Measurements from ENCODE around the gene EIF4G3. TPM values are rescaled to one million over a fixed set of nuclear protein-coding genes. Genes with fewer than 3 reads are reported as not detected.

The EIF4G3 gene
- total and polyA plus RNA-seq, 2 donors (not counting 1 experiment from before 2014, with no cell fraction given) = 33.6 to 76.0 TPM

DNA sequence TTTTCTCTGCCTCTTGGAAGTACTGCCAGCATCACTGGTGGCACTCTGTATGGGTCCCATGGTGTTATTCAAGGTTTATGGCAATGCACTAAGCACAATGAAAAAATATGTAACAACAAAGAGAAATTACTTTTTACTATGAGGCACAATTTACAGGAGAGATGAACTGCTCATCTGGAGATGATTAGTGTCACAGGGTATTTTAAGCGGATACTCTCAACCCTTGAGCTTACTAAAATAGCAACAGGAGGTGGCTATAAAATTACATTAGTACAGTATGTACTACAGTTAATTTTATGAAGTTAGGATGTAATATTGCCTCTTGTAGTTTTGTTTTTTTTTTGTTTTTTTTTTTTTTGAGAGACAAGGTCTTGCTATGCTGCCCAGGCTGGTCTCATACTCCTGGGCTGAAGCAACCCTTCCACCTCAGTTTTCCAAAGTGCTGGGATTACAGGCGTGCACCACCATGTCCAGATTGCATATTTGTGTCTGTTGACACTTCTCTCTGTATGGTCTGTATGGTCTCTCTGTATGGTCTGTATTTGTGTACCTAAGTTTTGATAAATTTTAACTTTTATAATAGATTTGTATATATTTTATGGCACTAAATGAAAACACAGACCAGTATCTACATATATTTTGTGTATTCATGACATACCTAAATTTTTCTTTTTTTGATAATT is 214.0 kb downstream of the EIF4G3 start:
- no peak for TF ChIP-seq EZH2 (IDR thresholded peaks at IDR 0.05; ENCODE audit: borderline replicate concordance, insufficient read depth, low read depth, low read length, poor library complexity, severe bottlenecking)
- TF ChIP-seq, protein P1, sequence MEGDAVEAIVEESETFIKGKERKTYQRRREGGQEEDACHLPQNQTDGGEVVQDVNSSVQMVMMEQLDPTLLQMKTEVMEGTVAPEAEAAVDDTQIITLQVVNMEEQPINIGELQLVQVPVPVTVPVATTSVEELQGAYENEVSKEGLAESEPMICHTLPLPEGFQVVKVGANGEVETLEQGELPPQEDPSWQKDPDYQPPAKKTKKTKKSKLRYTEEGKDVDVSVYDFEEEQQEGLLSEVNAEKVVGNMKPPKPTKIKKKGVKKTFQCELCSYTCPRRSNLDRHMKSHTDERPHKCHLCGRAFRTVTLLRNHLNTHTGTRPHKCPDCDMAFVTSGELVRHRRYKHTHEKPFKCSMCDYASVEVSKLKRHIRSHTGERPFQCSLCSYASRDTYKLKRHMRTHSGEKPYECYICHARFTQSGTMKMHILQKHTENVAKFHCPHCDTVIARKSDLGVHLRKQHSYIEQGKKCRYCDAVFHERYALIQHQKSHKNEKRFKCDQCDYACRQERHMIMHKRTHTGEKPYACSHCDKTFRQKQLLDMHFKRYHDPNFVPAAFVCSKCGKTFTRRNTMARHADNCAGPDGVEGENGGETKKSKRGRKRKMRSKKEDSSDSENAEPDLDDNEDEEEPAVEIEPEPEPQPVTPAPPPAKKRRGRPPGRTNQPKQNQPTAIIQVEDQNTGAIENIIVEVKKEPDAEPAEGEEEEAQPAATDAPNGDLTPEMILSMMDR (IDR thresholded peaks at IDR 0.05) = no peak
- no peaks in the 10 kb centered on the region for H3K9me3 ChIP-seq (ENCODE audit: control extremely low read depth in 1 of 3, control insufficient read depth in 2 of 3, insufficient read depth in 1 of 3, low read length in 2 of 3)
- H3K27ac ChIP-seq (ENCODE audit: low read length in 2 of 2) = no peak overlapping the region
- no CpG with 5 or more reads among the region's 2 CpGs for WGBS (ENCODE audit: insufficient coverage)
- H3K9ac ChIP-seq (ENCODE audit: low read length) = no peak overlapping the region
- H3K79me2 ChIP-seq (ENCODE audit: control insufficient read depth, insufficient read depth, low read length) = peaks cover 7% of the 10 kb centered on the region
- Mint-ChIP-seq H3K27me3 (no peaks in the 10 kb centered on the region), H3K4me1 (peaks cover 35% of the 10 kb centered on the region), H3K4me3 (no peak overlapping the region), H3K9me3 (ENCODE audit: insufficient read depth) (no peaks in the 10 kb centered on the region), H3K27ac (no peak overlapping the region)
- ChIA-PET POLR2A (no interaction called here), CTCF (no interaction called here)
- peaks cover 5 to 10% of the 10 kb centered on the region in 2 experiments for H3K36me3 ChIP-seq (replicated peaks in 1 of 2; ENCODE audit: control extremely low read depth in 1 of 2, control insufficient read depth in 1 of 2, extremely low read depth in 1 of 2, insufficient read depth in 2 of 2, low read length in 1 of 2)
- no peak for DNase-seq
- no peak for ATAC-seq (ENCODE audit: low read depth)
- H4K20me1 ChIP-seq (ENCODE audit: control insufficient read depth, insufficient read depth, low read length, poor library complexity, severe bottlenecking) = no peaks in the 10 kb centered on the region
- intact Hi-C loops (cut with micrococcal nuclease) = no loop called here
- no peak overlapping the region for H2AFZ ChIP-seq (ENCODE audit: insufficient read depth, low read depth, low read length, poor library complexity, severe bottlenecking)
- H3K4me3 ChIP-seq (ENCODE audit: control extremely low read depth in 1 of 5, extremely low read depth in 1 of 5, insufficient read depth in 1 of 5, low read depth in 2 of 5, low read length in 4 of 5) = no peak overlapping the region
- H3K4me2 ChIP-seq (replicated peaks; ENCODE audit: low read depth, low read length, poor library complexity, severe bottlenecking) = no peak overlapping the region
- H3K27me3 ChIP-seq (replicated peaks in 1 of 4; ENCODE audit: control extremely low read depth in 1 of 4, control insufficient read depth in 3 of 4, insufficient read depth in 4 of 4, low read length in 3 of 4) = no peaks in the 10 kb centered on the region
- peaks cover 18 to 19% of the 10 kb centered on the region in 2 donors for H3K4me1 ChIP-seq (ENCODE audit: control insufficient read depth in 2 of 2, insufficient read depth in 2 of 2, low read length in 2 of 2)

DNA sequence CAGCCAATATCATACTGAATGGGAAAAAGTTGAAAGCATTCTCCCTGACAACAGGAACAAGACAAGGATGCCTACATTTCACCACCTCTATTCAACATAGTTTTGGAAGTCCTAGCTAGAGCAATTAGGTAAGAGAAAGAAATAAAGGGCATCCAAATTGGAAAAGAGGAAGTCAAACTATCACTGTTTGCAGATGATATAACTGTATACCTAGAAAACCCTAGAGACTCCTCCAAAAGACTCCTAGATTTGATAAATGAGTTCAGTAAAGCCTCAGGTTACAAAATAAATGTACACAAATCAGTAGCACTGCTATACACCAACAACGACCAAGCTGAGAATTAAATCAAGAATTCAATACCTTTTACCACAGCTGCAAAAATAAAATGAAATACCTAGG is 218.3 kb downstream of the EIF4G3 start:
- H3K27me3 ChIP-seq (replicated peaks in 1 of 4; ENCODE audit: control extremely low read depth in 1 of 4, control insufficient read depth in 3 of 4, insufficient read depth in 4 of 4, low read length in 3 of 4) = no peaks in the 10 kb centered on the region
- H4K20me1 ChIP-seq (ENCODE audit: control insufficient read depth, insufficient read depth, low read length, poor library complexity, severe bottlenecking) = no peaks in the 10 kb centered on the region
- peaks cover 10 to 17% of the 10 kb centered on the region in 2 experiments for H3K36me3 ChIP-seq (replicated peaks in 1 of 2; ENCODE audit: control extremely low read depth in 1 of 2, control insufficient read depth in 1 of 2, extremely low read depth in 1 of 2, insufficient read depth in 2 of 2, low read length in 1 of 2)
- H3K4me2 ChIP-seq (replicated peaks; ENCODE audit: low read depth, low read length, poor library complexity, severe bottlenecking) = no peak overlapping the region
- CTCF ChIA-PET = no interaction called here
- H3K27ac Mint-ChIP-seq = no peak overlapping the region
- no peak overlapping the region for H3K9ac ChIP-seq (ENCODE audit: low read length)
- H3K4me3 Mint-ChIP-seq = no peak overlapping the region
- no peak for DNase-seq
- H3K9me3 ChIP-seq (ENCODE audit: control extremely low read depth in 1 of 3, control insufficient read depth in 2 of 3, insufficient read depth in 1 of 3, low read length in 2 of 3) = no peaks in the 10 kb centered on the region
- peaks cover 12% of the 10 kb centered on the region for H3K4me1 Mint-ChIP-seq
- no peak overlapping the region for H2AFZ ChIP-seq (ENCODE audit: insufficient read depth, low read depth, low read length, poor library complexity, severe bottlenecking)
- peaks cover 27% of the 10 kb centered on the region for H3K79me2 ChIP-seq (ENCODE audit: control insufficient read depth, insufficient read depth, low read length)
- H3K27ac ChIP-seq (ENCODE audit: low read length in 2 of 2) = no peak overlapping the region
- intact Hi-C loops (cut with micrococcal nuclease) = no loop called here
- H3K27me3 Mint-ChIP-seq = no peaks in the 10 kb centered on the region
- no peak for ATAC-seq (ENCODE audit: low read depth)
- no peak for TF ChIP-seq EZH2 (IDR thresholded peaks at IDR 0.05; ENCODE audit: borderline replicate concordance, insufficient read depth, low read depth, low read length, poor library complexity, severe bottlenecking)
- TF ChIP-seq, protein P1 (IDR thresholded peaks at IDR 0.05) = no peak
- no CpG with 5 or more reads among the region's 1 CpG for WGBS (ENCODE audit: insufficient coverage)
- H3K4me3 ChIP-seq (ENCODE audit: control extremely low read depth in 1 of 5, extremely low read depth in 1 of 5, insufficient read depth in 1 of 5, low read depth in 2 of 5, low read length in 4 of 5) = no peak overlapping the region
- POLR2A ChIA-PET = no interaction called here
- H3K9me3 Mint-ChIP-seq (ENCODE audit: insufficient read depth) = no peaks in the 10 kb centered on the region
- H3K4me1 ChIP-seq (ENCODE audit: control insufficient read depth in 2 of 2, insufficient read depth in 2 of 2, low read length in 2 of 2) = no peaks in the 10 kb centered on the region
